GM12801 (cell line): Measurements from ENCODE around the gene SNAPC3.

Experiments
- TF ChIP-seq, protein P1 (sequence below): IDR thresholded peaks from one replicate; pipeline ENCODE4 v1.5.1; 2011; ENCODE audit warnings: control low read depth; ENCODE audit not compliant: insufficient read length; ENCODE audit errors: extremely low read depth

SNAPC3 gene

GRCh38 chr9:15484802-15485201 lies 62.1 kb downstream of the SNAPC3 start:
- TF ChIP-seq, protein P1, sequence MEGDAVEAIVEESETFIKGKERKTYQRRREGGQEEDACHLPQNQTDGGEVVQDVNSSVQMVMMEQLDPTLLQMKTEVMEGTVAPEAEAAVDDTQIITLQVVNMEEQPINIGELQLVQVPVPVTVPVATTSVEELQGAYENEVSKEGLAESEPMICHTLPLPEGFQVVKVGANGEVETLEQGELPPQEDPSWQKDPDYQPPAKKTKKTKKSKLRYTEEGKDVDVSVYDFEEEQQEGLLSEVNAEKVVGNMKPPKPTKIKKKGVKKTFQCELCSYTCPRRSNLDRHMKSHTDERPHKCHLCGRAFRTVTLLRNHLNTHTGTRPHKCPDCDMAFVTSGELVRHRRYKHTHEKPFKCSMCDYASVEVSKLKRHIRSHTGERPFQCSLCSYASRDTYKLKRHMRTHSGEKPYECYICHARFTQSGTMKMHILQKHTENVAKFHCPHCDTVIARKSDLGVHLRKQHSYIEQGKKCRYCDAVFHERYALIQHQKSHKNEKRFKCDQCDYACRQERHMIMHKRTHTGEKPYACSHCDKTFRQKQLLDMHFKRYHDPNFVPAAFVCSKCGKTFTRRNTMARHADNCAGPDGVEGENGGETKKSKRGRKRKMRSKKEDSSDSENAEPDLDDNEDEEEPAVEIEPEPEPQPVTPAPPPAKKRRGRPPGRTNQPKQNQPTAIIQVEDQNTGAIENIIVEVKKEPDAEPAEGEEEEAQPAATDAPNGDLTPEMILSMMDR: no peak

- TF ChIP-seq, protein P1: no peak
These were observed 63.4 kb downstream of the SNAPC3 start for GRCh38 chr9:15485836-15486666.

- TF ChIP-seq, protein P1: no peak
These were observed 69.3 kb downstream of the SNAPC3 start for GRCh38 chr9:15491950-15492349.

DNA sequence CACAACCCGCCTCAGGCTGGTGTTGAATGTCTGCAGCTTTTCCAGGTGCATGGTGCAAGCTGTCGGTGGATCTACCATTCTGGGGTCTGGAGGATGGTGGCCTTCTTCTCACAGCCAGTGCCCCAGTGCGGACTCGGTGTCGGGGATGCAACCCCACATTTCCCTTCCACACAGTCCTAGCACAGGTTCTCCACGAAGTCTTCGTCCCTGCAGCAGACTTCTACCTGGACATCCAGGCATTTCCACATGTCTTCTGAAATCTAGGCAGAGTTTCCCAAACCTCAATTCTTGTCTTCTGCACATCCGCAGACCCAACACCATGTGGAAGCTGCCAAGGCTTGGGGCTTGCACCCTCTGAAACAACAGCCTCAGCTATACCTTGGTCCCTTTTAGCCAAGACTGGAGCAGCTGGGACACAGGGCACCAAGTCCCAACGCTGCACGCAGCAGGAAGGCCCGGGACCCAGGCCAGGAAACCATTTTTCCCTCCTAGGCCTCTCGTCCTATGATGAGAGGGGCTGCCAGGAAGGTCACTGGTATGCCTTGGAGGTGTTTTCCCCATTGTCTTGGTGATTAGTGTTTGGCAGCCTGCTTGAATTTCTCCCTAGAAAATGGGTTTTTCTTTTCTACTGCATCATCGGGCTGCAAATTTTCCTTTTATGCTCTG lies 69.9 kb downstream of the SNAPC3 start:
- TF ChIP-seq, protein P1: no peak

GRCh38 chr9:15498246-15498995 lies 75.7 kb downstream of the SNAPC3 start:
- TF ChIP-seq, protein P1: no peak

DNA sequence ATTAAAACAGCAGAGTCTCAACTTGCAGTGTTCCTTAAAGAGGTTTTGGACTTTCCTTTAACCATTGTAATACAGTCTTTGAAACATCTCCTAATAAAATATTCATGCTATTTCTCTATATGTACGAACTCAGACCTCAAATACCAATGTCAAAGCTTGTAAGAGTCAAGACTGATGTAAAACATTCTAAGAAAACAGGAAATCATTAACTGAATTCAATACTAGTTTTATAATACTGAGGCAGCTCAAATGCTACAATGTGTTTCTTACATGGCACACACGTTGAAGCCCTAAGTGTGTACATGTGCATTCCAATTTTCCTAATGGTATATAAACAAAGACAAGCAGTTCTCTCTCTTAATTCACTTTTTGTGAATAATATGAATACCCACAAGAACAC lies 76.5 kb downstream of the SNAPC3 start:
- TF ChIP-seq, protein P1: no peak

DNA sequence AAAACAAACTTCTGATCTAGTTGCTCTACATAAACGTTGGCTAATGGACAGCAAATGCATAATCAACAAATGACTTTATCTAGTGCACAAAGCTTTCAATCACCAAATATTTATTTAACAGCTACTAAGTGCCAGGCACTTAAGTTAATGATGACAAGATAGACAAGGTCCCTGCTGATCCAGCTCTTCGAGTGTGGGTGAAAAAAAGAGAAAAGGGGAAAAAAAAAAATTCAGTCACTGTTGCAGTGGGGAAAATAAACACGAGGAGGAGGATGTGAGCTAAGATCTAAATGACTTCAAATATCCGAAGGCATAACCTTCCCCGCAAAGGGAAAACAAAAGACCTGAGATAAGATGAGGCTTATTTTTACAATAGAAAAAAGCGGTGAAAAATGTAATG lies 78.5 kb downstream of the SNAPC3 start:
- TF ChIP-seq, protein P1: no peak
